Adrenal gland (tissue), 12 donors: ENCODE data around the gene OLIG2. TPM values are rescaled to one million over a fixed set of nuclear protein-coding genes. Genes with fewer than 3 reads are reported as not detected.

ENCODE experiments used
- DNase-seq, 7 donors: peaks; one replicate each; pipeline ENCODE4 v3.0.0-alpha.2; 2019 to 2020
- H3K27ac ChIP-seq, 5 donors: fragments of 200-600 bp; sonication (generic) in 4 of 5; 1 replicate in 3 of 5; 2 replicates in 2 of 5; pipeline versions ENCODE4 v1.5.1 to v1.8.0; 2016 to 2020; ENCODE audit warnings: mild to moderate bottlenecking in 1 of 5
- H3K27me3 ChIP-seq: fragments of 200-600 bp; 2 replicates; pipeline ENCODE4 v1.8.0; 2021
- H3K36me3 ChIP-seq, 2 donors: fragments of 200-600 bp; replicated peaks in 1 of 2; 1 replicate in 1 of 2; 2 replicates in 1 of 2; pipeline versions ENCODE4 v1.5.1 to v1.8.0; 2018 to 2022
- H3K4me1 ChIP-seq, 2 donors: fragments of 200-600 bp; replicated peaks in 1 of 2; 1 replicate in 1 of 2; 2 replicates in 1 of 2; pipeline versions ENCODE4 v1.5.1 to v1.8.0; 2018 to 2021
- H3K4me3 ChIP-seq, 4 donors: fragments of 200-600 bp; sonication (generic) in 3 of 4; one replicate each; pipeline ENCODE4 v1.5.1; 2016 to 2018
- H3K9me3 ChIP-seq, 3 donors: fragments of 200-600 bp; sonication (generic) in 1 of 3; replicated peaks in 1 of 3; 1 replicate in 2 of 3; 2 replicates in 1 of 3; pipeline versions ENCODE4 v1.5.1 to v1.8.0; 2016 to 2021
- POLR2A ChIP-seq, 2 donors: fragments of 450-650 bp; IDR thresholded peaks; one replicate each; pipeline ENCODE4 v1.6.1; 2017; ENCODE audit warnings: antibody characterized with exemption in 2 of 2, mild to moderate bottlenecking in 2 of 2, moderate library complexity in 1 of 2
- WGBS, 4 donors: extraction: QIAGEN DNeasy Blood & Tissue Kit in 2 of 4; methylation state at CpG; one replicate each; pipeline versions ENCODE4 v1.1.5 to v1.1.7; 2013 to 2017; 5-methylcytosine and 5-hydroxymethylcytosine counted together
- intact Hi-C, 2 donors: fragments of 100-400 bp; cut with DNase I; formaldehyde crosslinking; loops; one replicate each; pipeline versions ENCODE4 v1.14.1 to v1.15.0; 2022 to 2023
- polyA plus RNA-seq, 3 donors: library from polyadenylated mRNA; stranded (reverse); fragments of 200-250 nt in 2 of 3; fragments of 350-450 nt in 1 of 3; fragmentation: Illumina TruSeq in 1 of 3; extraction: RNeasy Lipid Tissue Mini Kit (QIAGEN cat#74804) in 1 of 3; gene quantifications; one replicate each; pipeline ENCODE4 v1.2.3, GENCODE V29; 2013 to 2014
- total RNA-seq, 9 donors: library from RNA; depleted of rRNA in 4 of 9; stranded (reverse); fragments of >200 nt in 4 of 9; fragments of 120-200 nt in 1 of 9; fragmentation: NEBNext Ultra II Directional in 1 of 9; extraction: Animal tissue kit (Norgen Biotek cat#: 25700) in 1 of 9; gene quantifications; one replicate each; pipeline versions ENCODE4 v1.1.0 to v1.2.4, GENCODE V29; 2013 to 2023
- TF ChIP-seq, protein P1 (sequence below), 6 experiments: fragments of 450-650 bp in 4 of 6; fragments of 200-600 bp in 2 of 6; sonication (generic) in 1 of 6; IDR thresholded peaks; 1 replicate in 5 of 6; 2 replicates in 1 of 6; pipeline versions ENCODE4 v1.5.1 to v1.8.0; 2016 to 2021; ENCODE audit warnings: antibody characterized with exemption in 6 of 6, mild to moderate bottlenecking in 2 of 6, moderate library complexity in 1 of 6
- donor health status: healthy with polysubstance abuse.
- donor health status: Bipolar disorder and iron deficiency.
- donor health status: DM: yes; HTN: yes; CAD: no.
- donor health status: DM: no; HTN: no; CAD: no.
- donor health status: DM: no; HTN: no; CAD: no.
- donor health status: DM: yes; HTN: yes; CAD: no.

The OLIG2 gene
- total and polyA plus RNA-seq, 12 donors = 0.16 TPM; not detected in 11

DNA sequence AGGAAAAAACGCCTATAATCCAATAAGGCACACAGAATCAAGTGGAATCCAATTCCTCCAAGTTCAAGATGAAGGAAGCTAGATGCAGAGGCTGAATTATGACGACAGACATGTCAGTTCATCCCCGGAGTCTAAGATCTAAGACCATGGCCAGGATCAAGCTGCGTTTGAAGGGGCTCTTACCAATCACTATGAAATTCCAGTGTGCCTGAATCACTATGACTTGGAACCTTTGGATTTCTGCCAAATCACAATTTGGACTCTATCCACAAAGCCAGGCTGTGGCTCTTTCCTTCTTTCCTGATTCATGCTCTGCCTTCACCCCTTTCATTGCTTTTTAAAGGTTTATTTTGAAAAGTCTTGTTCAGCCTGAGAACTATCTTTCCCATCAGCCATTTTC lies 17.1 kb downstream of the OLIG2 start:
- H3K36me3 ChIP-seq = no peaks in the 10 kb centered on the region
- no peaks in the 10 kb centered on the region for H3K9me3 ChIP-seq
- WGBS, 4 donors = 21 to 37% (median 26%) methylated on average over 4 of the region's 4 CpGs
- peaks cover 8% of the 10 kb centered on the region for H3K27me3 ChIP-seq
- H3K27ac ChIP-seq = no peak overlapping the region
- TF ChIP-seq, protein P1, sequence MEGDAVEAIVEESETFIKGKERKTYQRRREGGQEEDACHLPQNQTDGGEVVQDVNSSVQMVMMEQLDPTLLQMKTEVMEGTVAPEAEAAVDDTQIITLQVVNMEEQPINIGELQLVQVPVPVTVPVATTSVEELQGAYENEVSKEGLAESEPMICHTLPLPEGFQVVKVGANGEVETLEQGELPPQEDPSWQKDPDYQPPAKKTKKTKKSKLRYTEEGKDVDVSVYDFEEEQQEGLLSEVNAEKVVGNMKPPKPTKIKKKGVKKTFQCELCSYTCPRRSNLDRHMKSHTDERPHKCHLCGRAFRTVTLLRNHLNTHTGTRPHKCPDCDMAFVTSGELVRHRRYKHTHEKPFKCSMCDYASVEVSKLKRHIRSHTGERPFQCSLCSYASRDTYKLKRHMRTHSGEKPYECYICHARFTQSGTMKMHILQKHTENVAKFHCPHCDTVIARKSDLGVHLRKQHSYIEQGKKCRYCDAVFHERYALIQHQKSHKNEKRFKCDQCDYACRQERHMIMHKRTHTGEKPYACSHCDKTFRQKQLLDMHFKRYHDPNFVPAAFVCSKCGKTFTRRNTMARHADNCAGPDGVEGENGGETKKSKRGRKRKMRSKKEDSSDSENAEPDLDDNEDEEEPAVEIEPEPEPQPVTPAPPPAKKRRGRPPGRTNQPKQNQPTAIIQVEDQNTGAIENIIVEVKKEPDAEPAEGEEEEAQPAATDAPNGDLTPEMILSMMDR (IDR thresholded peaks at IDR 0.05) = no peak
- no peak for TF ChIP-seq POLR2A (IDR thresholded peaks at IDR 0.05)
- intact Hi-C loops = no loop called here
- peak in 3 of 7 donors; percentile 23 to 45 (median 43) for DNase-seq
- no peaks in the 10 kb centered on the region for H3K4me1 ChIP-seq
- no peak overlapping the region for H3K4me3 ChIP-seq

DNA sequence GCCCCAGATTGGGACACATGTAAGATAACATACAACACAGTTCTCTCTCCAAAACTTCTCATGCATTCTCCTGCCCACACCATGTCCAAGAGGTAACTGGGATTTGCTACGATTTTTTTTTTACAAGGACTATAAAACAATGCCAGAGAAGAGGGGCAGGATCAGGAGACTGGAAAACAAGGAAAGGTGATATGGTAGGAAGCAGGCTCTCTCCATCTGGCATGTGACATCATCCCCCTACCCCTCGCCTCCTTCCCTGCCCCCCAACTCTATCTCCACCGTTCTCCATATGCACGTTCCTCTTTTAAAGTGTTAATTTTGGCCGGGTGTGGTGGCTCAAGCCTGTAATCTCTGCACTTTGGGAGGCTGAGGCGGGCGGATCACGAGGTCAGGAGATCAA lies 20.7 kb downstream of the OLIG2 start:
- Histone ChIP-seq H3K9me3 (no peaks in the 10 kb centered on the region), H3K27me3 (no peaks in the 10 kb centered on the region), H3K4me1 (no peaks in the 10 kb centered on the region), H3K4me3 (no peak overlapping the region), H3K36me3 (no peaks in the 10 kb centered on the region), H3K27ac (no peak overlapping the region)
- intact Hi-C loops = no loop called here
- 63 to 70% (median 66%) methylated on average over 8 of the region's 8 CpGs for WGBS, 4 donors
- DNase-seq = no peak
- TF ChIP-seq, protein P1 (IDR thresholded peaks at IDR 0.05) = no peak
- no peak for TF ChIP-seq POLR2A (IDR thresholded peaks at IDR 0.05)

DNA sequence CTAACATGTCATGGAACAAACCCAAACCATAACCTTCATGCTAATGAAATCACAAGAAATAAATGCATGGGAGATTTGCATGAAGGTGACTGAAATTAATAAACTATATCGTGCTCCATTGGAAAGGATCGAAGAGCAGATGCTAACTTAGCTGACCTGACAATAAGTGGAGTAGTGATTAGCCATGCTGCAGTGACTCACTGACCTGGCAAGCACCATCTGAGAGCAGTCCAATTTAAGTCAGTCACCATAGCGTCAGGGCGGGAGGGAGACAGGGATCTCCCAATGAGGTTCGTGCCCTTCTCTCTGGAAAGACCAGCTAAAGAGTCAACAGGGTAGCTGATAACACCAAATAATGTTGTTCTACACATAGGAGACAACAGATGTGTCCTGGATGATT lies 21.5 kb downstream of the OLIG2 start:
- H3K27me3 ChIP-seq = no peaks in the 10 kb centered on the region
- H3K36me3 ChIP-seq = no peaks in the 10 kb centered on the region
- H3K4me3 ChIP-seq = no peak overlapping the region
- H3K4me1 ChIP-seq = no peaks in the 10 kb centered on the region
- H3K9me3 ChIP-seq = no peaks in the 10 kb centered on the region
- no peak overlapping the region for H3K27ac ChIP-seq
- intact Hi-C loops = no loop called here
- TF ChIP-seq, protein P1 (IDR thresholded peaks at IDR 0.05) = no peak
- TF ChIP-seq POLR2A (IDR thresholded peaks at IDR 0.05) = no peak
- 35 to 48% (median 46%) methylated on average over 5 of the region's 5 CpGs for WGBS, 4 donors
- peak in 6 of 7 donors; percentile 25 to 64 (median 62) for DNase-seq

DNA sequence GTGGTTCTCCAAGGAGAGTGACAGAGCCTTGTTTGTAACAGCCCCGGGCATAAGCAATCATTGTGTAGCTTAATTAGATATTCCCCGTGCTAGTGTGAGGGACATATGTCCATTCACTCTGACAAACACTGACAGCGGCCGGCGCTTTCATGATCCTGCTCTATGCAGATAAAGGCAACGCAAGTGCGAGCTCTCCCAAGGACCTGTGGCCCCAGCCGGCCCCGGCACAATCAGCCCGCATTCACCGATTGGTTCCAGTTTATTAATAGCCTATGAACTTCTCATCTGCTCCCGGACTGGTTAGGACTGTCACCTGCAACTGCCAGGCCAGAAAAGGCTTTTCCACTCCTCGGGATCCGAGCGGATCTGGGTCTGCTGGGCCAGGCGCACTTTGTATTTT lies 26.2 kb downstream of the OLIG2 start:
- 79 to 88% (median 85%) methylated on average over 16 of the region's 16 CpGs for WGBS, 4 donors
- no peak for DNase-seq
- intact Hi-C loops = no loop called here
- Histone ChIP-seq H3K36me3 (no peaks in the 10 kb centered on the region), H3K27ac (no peak overlapping the region), H3K4me1 (no peaks in the 10 kb centered on the region), H3K9me3 (no peaks in the 10 kb centered on the region), H3K27me3 (peaks cover 4% of the 10 kb centered on the region), H3K4me3 (no peak overlapping the region)
- no peak for TF ChIP-seq POLR2A (IDR thresholded peaks at IDR 0.05)
- TF ChIP-seq, protein P1 (IDR thresholded peaks at IDR 0.05) = no peak
